HL-60 (cell line): Measurements from ENCODE around the gene BRD4.
A peak's percentile ranks its signal among the peaks of the same experiment; 100 is the strongest.

Experiments used
- DNase-seq, 2 experiments: peaks; one replicate each; pipeline ENCODE4 v3.0.0-alpha.2; 2010 to 2020; ENCODE audit warnings: low read depth in 1 of 2, low spot score in 1 of 2
- H3K27ac ChIP-seq: fragments of 250-450 bp; sonication (Bioruptor Pico); replicated peaks from 2 replicates; pipeline ENCODE4 v1.5.1; 2020; ENCODE audit warnings: mild to moderate bottlenecking, moderate library complexity
- H3K27me3 ChIP-seq: fragments of 250-450 bp; sonication (Bioruptor Pico); 2 replicates; pipeline ENCODE4 v1.5.1; 2021; ENCODE audit warnings: mild to moderate bottlenecking, moderate library complexity; ENCODE audit not compliant: insufficient read depth, poor library complexity, severe bottlenecking
- H3K4me3 ChIP-seq: replicated peaks from 2 replicates; pipeline ENCODE4 v1.5.1; 2011; ENCODE audit warnings: mild to moderate bottlenecking, control low read depth, low read length; ENCODE audit not compliant: insufficient read depth
- GABPA ChIP-seq: IDR thresholded peaks from 2 replicates; pipeline ENCODE4 v1.6.1; 2012; ENCODE audit warnings: low read depth
- POLR2AphosphoS5 ChIP-seq: IDR thresholded peaks from 2 replicates; pipeline ENCODE4 v1.6.1; 2012; ENCODE audit warnings: low read depth
- REST ChIP-seq: IDR thresholded peaks from 2 replicates; pipeline ENCODE4 v1.6.1; 2012; ENCODE audit warnings: low read depth; ENCODE audit not compliant: insufficient replicate concordance
- SPI1 ChIP-seq: IDR thresholded peaks from 2 replicates; pipeline ENCODE4 v1.6.1; 2012; ENCODE audit warnings: low read depth, mild to moderate bottlenecking, borderline replicate concordance
- TF ChIP-seq, protein P1 (sequence below): IDR thresholded peaks from one replicate; pipeline ENCODE4 v1.5.1; 2011; ENCODE audit warnings: low read length, control low read depth, inconsistent platforms; ENCODE audit not compliant: insufficient read depth

BRD4 gene

DNA sequence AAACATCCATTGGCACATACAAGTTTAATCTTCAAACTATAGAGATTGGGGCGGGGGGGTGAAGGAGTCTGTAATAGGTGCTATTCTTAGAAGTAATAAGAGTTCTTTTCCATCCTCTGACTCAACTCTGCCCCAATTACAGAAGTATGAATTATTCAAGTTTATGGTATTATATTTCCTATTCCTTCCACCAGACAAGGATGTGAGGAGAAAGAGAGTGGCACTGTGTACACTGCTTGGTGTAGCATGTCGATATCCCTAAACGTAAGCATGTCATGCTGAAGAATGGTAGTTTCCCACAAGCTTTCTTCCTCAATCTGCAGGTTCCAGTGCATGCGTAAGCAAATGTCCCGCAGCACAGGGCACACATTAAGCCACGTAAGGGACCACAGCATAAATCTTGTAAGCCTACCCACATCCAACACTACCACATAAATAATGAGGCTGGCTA, 14.1 kb downstream of the BRD4 start:
- H3K4me3 ChIP-seq: no peak overlapping the region
- no peak overlapping the region for H3K27ac ChIP-seq
- TF ChIP-seq REST (no peak), POLR2AphosphoS5 (no peak), GABPA (no peak), SPI1 (no peak)
- TF ChIP-seq, protein P1, sequence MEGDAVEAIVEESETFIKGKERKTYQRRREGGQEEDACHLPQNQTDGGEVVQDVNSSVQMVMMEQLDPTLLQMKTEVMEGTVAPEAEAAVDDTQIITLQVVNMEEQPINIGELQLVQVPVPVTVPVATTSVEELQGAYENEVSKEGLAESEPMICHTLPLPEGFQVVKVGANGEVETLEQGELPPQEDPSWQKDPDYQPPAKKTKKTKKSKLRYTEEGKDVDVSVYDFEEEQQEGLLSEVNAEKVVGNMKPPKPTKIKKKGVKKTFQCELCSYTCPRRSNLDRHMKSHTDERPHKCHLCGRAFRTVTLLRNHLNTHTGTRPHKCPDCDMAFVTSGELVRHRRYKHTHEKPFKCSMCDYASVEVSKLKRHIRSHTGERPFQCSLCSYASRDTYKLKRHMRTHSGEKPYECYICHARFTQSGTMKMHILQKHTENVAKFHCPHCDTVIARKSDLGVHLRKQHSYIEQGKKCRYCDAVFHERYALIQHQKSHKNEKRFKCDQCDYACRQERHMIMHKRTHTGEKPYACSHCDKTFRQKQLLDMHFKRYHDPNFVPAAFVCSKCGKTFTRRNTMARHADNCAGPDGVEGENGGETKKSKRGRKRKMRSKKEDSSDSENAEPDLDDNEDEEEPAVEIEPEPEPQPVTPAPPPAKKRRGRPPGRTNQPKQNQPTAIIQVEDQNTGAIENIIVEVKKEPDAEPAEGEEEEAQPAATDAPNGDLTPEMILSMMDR: no peak
- peak in 1 of 2 experiments; percentile 53 for DNase-seq
- H3K27me3 ChIP-seq: no peaks in the 10 kb centered on the region

GRCh38 chr19:15317392-15318071, 14.8 kb downstream of the BRD4 start:
- Histone ChIP-seq H3K4me3 (no peak overlapping the region), H3K27ac (no peak overlapping the region), H3K27me3 (no peaks in the 10 kb centered on the region)
- no peak for DNase-seq
- TF ChIP-seq, protein P1: no peak
- no peak for TF ChIP-seq POLR2AphosphoS5

DNA sequence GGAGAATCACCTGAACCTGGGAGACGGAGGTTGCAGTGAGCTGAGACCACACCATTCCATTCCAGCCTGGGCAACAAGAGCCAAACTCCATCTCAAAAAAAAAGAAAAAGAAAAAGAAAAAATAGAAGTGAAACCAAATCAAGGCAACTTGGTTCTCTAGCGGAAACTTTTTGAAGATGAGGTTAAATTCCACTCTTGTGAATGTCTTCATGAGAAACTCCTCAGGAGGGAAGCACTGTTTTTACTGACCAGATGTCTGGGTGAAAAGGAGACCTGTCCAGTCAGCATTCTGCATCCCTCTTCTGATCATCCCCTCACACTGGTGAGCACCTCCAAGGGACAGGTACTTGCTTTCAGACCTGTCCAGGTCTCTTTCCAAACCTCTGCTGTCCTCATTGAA, 15.8 kb downstream of the BRD4 start:
- TF ChIP-seq, protein P1: no peak
- no peak for TF ChIP-seq POLR2AphosphoS5
- no peak for TF ChIP-seq REST
- TF ChIP-seq GABPA: no peak
- TF ChIP-seq SPI1: no peak
- H3K27ac ChIP-seq: no peak overlapping the region
- H3K4me3 ChIP-seq: no peak overlapping the region
- no peaks in the 10 kb centered on the region for H3K27me3 ChIP-seq
- no peak for DNase-seq

GRCh38 chr19:15315101-15315500, 17.2 kb downstream of the BRD4 start:
- no peak overlapping the region for H3K4me3 ChIP-seq
- H3K27me3 ChIP-seq: no peaks in the 10 kb centered on the region
- DNase-seq: no peak
- no peak overlapping the region for H3K27ac ChIP-seq
- TF ChIP-seq SPI1 (no peak), REST (no peak), POLR2AphosphoS5 (no peak), GABPA (no peak)
- TF ChIP-seq, protein P1: no peak
